SK-N-DZ (cell line): Measurements from ENCODE around the gene CHST5. TPM values are rescaled to one million over a fixed set of nuclear protein-coding genes. Genes with fewer than 3 reads are reported as not detected.
A peak's percentile ranks its signal among the peaks of the same experiment; 100 is the strongest.

Source experiments
- DNase-seq: peaks from one replicate; pipeline ENCODE4 v3.0.0-alpha.2; 2015; ENCODE audit warnings: low spot score
- polyA plus RNA-seq, 2 experiments: library from polyadenylated mRNA; depleted of rRNA; stranded (reverse); fragments of >200 nt; gene quantifications; 2 replicates each; pipeline ENCODE4 v1.2.3, GENCODE V29; 2014

CHST5 gene
- 0.03 TPM in 1 of 2 replicates, not detected in the other for polyA plus RNA-seq (2014; cell fraction: cytosol; rRNA removed)
- polyA plus RNA-seq (2014; cell fraction: nucleus; rRNA removed): 0.87 TPM in 1 of 2 replicates, not detected in the other

GRCh38 chr16:75535901-75536300 lies at the start of gene CHST5:
Gene CHST5 (minus strand): TSS chr16:75536108. CDS start chr16:75530384, 5,724 bp downstream.
- DNase-seq: no peak

- DNase-seq: no peak
Measured at GRCh38 chr16:75584108-75584507, 48.2 kb upstream of the CHST5 start.

GRCh38 chr16:75579281-75579834 lies 43.5 kb upstream of the CHST5 start:
- DNase-seq: no peak

DNA sequence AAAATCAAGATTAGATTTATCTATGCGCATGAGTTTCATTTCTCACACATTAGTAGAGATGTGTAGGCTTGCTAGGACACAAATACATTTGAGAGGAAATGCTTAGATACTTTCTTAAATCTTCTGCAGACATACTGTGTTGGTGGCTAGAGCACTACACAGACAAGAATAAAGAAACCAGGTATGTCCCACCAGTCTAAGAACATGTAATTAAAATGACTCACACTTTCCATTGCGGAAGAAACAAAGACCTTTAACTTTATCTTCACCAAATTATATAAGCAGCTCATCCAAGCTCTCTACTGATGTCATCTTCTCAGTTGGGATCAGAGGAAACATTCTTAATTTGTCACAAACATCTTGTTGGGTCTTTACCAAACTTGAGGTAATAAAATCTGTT lies 42.8 kb upstream of the CHST5 start:
- DNase-seq: no peak

DNA sequence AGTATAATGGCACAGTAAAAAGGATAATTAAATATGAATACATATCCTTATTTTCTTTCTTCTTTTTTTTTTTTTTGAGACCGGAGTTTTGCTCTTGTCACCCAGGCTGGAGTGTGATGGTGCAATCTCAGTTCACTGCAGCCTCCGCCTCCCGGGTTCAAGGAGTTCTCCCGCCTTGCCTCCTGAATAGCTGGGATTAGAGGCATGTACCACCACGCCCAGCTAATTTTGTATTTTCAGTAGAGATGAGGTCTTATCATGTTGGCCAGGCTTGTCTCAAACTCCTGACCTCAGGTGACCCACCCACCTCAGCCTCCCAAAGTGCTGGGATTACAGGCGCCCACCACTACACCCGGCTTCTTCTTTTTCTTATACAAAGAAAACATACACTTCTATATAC lies 42.3 kb upstream of the CHST5 start:
- no peak for DNase-seq

DNA sequence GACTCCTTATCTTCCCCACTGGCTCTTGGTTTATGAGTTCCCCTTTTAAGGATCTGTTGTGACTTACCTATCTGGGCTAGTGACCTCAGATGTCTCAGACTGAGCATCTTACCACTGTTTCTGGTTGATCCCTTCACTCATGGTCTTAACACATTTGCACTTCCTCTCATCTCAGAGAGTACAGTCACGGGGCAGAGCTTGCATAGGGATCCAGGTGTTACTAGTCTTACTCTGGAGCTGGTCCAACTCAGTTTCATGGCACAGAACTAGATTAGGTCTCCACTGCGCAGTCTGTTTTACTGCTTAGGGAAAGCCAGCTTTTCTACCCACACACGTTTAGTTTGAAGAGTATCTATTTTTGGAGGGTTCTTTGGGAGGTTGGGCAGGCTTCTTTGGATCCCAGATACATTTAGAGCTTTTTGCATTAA lies 40.5 kb upstream of the CHST5 start:
- no peak for DNase-seq

- DNase-seq: no peak
Measured at GRCh38 chr16:75575958-75576357, 40.0 kb upstream of the CHST5 start.

DNA sequence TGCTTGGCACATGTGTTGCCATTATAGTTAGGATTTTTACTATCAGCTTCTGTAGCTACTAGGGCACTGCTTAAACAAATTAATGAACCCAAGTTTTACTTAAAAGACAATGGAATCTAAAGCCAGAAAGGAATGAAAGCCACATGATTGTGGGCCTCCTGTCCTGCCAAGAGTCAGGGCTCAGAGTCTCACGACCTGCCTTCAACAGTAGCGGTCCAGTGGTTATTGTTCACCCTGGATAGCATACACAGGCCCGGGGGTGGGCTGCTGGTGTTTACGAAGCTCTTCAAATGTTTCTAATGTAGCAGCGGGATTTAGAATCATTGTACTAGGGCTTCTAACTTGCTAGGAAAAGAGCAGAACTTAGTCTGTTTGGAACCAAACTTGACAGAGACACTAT lies 38.0 kb upstream of the CHST5 start:
- DNase-seq: no peak

DNA sequence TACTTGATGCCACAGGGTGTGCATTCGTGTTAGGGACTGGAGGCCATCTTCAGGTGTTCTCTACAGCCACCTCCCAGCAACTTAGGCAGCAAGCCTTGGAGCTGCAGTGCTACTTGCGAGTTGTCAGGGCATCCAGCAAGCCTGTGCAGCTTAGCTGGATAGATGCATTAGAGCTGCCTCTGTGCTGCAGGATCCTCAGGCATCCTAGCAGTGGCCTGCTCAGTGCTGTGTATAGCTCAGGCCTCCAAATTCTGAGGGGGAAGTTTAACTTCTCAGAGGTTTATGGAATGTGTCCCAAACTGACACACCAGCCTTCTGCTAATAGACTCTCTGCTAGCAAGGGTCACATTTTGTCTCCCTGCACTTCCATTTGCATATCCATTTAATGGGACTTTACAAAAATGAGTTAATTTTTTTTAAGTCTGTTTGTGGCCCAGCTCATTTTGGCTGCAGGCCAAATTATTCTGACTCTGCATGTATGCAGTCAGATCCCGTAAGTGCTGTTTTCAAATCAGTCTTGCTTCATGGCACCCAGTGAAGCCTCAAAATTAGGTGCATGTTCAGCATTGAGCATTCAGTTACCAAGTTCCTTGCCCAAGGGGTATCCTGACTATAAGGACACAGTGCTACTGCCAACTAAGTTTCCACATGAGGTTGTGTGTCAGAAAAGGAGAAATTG lies 37.1 kb upstream of the CHST5 start:
- DNase-seq: no peak

- DNase-seq: no peak
Measured at GRCh38 chr16:75570396-75571065, 34.6 kb upstream of the CHST5 start.

GRCh38 chr16:75567911-75568310 lies 32.0 kb upstream of the CHST5 start:
- no peak for DNase-seq

DNA sequence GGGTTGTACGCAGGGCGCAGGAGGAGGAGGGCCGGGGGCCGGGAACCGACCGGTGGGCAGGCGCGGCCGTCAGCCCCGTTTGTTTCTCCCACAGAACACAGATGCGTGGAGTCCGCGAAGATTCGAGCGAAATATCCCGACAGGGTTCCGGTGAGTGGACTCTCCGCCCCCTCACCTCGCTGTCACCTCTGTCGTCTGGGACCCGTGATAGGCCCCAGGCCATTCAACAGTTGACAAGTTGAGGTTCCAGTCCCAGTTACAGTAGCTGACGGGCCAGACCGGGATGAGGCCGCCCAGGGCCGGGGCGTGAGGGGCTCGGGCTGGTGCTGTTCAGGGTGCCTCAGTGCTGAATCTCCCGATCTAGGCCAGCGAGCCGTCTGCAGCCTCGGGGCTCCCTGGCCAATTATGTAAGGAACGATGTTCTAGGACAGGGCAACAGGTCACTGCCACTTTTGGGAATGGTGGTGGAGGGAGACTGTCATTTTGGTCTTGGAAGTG lies 30.9 kb upstream of the CHST5 start:
- no peak for DNase-seq

DNA sequence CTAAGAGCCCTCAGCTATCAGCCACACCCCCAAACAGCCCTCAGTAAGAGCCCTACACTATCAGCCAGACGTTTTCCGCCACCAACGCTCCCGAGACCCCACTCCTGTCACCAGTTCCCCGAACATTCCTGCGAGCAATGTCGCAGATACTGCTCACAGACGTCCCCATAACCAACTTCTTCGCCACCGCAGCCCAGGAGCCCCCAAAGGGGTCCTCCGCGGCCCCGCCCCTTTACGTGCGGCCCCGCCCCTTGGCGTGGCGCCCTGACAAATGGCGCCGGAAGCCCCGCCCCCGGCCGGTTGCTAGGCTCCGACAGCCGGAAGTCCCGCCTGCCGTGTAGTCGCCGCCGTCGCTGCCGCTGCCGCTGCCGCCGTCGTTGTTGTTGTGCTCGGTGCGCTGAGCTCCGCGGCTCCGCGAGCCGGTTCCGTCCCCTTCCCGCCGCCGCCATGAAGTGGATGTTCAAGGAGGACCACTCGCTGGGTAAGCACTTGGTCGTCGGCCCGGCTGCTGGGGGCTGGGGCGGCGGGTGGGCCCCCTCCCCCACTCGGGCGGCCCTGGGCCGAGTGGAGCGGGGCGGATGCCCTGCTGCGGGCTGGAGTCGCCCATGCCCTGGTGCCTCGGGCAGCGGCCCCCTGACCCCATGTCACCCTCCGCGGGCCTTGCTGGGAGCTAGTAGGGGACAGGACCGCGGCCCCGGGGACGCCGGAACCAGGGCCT lies 30.3 kb upstream of the CHST5 start, which contains the start of gene GABARAPL2:
Gene GABARAPL2, plus strand, starts transcription at position 340 of the 718 bp plus-strand sequence. Its CDS starts 108 bp downstream, at position 448.
- DNase-seq: peak; percentile 90

DNA sequence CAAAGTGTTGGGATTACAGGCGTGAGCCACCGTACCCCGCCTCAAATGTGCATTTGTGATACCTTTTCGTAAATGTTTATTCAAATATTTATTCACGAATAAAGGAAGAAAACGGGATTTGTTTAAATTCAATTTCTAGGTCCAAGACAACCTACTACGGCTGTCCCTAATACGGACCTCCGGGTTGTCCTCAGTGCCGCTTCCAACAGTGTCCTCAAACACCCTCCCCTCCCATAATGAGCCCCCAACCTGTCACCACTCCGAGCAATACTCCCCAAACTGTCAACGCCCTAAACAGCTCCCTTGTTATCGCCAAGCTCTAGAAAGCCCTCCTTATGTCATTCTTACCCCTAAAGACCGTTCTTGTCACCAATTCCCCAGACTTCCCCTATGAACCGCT lies 29.7 kb upstream of the CHST5 start:
- DNase-seq: no peak

DNA sequence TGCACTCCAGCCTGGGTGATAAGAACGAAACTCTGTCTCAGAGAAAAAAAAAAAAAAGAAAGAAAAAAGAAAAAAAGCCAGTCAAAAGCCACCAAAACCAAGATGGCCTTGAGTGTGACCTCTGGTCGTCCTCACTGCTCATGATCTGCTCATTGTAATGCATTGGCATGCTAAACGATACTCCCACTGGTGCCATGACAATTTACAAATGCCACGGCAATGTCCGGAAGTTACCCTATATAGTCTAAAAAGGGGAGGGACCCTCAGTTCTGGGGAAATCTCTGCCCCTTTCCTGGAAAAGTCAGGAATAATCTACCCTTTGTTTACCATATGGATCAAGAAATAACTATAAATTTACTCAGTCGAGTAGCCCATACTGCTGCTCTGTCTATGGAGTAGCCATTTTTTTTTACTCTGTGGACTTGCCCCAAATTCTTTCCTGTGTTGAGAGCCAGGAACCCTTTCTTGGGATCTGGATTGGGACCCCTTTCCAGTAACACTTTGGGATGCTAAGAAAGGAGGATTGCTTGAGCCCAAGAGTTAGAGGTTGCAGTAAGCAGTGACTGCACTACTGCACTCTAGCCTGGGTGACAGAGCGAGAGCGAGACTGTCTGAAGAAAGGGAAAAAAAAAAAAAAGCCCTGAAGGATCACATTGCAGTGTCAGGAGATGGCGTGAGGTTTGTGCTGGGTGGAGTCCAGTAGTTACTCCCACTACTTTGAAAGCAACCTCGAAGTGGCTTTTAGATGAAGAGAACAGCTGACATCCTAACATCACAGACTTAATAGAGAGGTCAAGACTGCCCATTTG lies 23.9 kb upstream of the CHST5 start:
- DNase-seq: peak; percentile 27

DNA sequence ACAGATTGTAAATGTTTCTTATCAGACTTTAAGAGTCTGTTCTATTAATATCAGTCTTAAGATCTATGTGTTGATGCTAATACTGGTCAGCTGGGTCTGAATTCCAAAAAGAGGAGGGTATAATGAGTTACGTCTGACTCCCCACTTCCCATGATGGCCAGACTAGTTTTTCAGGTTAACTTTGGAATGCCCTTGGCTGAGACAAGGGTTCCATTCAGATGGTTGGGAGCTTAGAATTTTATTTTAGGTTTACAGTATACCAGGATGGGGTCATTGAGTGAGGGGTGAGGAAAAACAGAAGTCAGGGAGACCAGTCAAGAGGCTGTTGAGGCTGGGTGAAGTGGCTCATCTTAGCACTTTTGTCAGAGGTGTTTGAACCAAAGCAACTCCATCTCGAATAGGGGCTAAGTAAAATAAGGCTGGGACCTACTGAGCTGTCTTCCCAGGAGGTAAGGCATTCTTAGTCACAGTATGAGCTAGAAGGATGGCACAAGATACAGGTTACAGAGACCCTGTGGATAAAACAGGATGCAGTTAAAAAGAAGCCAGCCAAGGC lies 23.0 kb upstream of the CHST5 start:
- no peak for DNase-seq

- DNase-seq: no peak
Measured at GRCh38 chr16:75556431-75556950, 20.6 kb upstream of the CHST5 start.

- DNase-seq: peak; percentile 93
Measured at GRCh38 chr16:75555707-75556430, 20.0 kb upstream of the CHST5 start, which contains the start of gene TMEM231. Gene TMEM231 (minus strand): TSS chr16:75556252. CDS start chr16:75556209, 43 bp downstream.

DNA sequence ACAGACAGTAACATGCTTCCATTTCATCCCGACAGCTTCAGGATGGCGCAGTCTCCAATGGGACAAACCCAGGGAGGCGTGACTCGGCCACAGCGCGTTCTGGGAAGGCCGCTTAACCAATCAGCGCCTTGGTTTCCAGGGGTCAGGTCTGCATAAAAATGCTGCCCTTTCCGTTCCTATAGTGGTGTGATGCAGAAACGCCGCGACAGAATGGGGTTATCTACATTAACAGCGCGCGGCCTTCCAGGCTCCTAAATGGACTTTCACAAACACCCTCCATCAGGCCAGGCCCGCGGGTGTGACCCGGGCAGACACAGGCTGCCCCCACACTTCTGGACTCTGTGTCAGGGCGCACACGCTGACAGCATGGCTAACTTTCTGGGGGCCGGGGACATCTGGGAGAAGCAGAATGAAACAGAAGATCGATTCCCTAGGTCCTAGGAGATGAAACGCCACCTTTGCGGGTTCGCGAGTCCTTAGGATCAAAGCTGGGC lies 19.4 kb upstream of the CHST5 start:
- peak; percentile 92 for DNase-seq
